Stimulated activated CD4-positive, alpha-beta T cell treated with anti-CD3 and anti-CD28 coated beads, Interleukin-1b, Interleukin-23, amount 100 ng/mL, for 4 hours (primary cell): ENCODE results near the gene TEPSIN.

Experiments used
- DNase-seq, 2 donors: peaks; one replicate each; pipeline ENCODE4 v3.0.0-alpha.2; 2020; ENCODE audit warnings: low read depth in 2 of 2

The TEPSIN gene, protein sequence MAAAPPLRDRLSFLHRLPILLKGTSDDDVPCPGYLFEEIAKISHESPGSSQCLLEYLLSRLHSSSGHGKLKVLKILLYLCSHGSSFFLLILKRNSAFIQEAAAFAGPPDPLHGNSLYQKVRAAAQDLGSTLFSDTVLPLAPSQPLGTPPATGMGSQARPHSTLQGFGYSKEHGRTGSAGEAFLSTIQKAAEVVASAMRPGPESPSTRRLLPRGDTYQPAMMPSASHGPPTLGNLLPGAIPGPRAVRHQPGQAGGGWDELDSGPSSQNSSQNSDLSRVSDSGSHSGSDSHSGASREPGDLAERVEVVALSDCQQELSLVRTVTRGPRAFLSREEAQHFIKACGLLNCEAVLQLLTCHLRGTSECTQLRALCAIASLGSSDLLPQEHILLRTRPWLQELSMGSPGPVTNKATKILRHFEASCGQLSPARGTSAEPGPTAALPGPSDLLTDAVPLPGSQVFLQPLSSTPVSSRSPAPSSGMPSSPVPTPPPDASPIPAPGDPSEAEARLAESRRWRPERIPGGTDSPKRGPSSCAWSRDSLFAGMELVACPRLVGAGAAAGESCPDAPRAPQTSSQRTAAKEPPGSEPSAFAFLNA

DNA sequence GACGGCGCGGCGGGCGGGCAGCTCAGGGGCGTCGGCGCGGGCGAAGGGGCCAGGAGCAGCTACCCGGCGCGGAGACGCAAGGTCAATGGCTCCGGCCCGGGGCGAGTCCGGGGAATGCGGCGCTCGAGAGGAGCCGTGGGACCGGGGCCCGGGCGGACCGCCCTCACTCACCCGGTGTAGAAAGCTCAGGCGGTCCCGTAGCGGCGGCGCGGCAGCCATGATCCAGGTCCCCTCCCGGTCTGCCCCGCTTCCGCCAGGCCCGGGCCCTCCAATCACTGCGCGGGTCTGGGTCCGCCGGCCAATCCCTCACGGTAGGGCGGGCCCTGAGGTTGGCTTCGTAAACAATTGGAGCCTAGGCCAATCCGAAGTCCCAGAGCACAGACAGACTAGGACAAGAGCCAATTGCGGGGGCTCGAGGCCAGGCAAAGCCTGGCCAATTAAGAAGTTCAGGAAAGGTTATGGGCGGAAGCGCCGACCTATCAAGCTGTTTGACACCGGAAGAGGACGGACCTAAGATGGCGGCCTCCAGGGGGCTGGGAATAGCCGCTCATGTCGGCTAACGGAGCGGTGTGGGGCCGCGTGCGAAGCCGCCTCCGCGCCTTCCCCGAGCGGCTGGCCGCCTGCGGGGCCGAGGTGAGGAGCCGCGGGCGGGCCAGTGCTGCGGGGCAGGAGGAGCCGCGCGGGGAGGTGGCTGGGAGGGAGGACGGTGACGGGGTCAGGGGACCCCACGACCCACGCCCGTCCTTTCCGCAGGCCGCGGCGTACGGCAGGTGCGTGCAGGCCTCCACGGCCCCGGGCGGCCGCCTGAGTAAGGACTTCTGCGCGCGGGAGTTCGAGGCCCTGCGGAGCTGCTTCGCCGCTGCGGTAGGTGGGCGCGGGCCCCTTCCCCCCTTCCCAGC lies at the start of gene TEPSIN, which contains the start of gene NDUFAF8:
Gene TEPSIN, minus strand, starts transcription at position 241 of the 899 bp plus-strand sequence. Its CDS starts 22 bp downstream, at position 219.
Gene NDUFAF8, plus strand, starts transcription at position 504 of the 899 bp plus-strand sequence. Its CDS starts 46 bp downstream, at position 550.
- peak; percentile 86 to 88 for DNase-seq

DNA sequence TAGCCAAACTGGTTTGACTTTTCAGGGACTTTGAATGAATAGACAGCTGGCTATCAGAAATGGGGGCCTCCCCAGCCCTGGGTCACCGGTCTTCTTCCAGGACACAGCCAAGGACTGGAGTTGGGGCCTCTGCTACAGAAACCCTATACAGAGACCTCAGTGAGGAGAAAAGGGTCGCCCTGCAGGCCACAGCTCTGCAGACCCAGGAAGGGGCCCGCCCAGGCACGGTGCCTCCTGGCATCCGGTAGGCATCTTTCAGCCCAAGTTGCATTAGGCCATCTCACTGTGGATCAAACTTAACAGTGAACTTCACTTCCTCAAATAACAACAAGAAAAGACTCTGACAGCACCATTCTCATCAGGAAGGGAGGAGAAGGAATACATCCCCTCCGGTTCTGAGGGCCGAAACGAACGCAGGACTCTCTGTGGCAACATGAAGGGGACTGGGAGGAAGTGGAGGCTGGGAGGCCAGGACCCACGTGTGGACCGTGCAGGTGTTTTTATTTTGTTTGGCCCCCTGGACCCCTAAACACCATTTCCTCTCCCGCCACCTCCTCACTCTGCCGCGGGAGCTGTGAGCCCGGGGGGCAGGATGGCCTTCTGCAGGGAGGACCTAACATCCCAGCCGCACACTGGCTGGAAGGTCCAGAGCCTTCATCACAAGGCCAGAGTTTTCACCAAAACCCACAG lies 49.0 kb upstream of the TEPSIN start:
- no peak for DNase-seq

DNA sequence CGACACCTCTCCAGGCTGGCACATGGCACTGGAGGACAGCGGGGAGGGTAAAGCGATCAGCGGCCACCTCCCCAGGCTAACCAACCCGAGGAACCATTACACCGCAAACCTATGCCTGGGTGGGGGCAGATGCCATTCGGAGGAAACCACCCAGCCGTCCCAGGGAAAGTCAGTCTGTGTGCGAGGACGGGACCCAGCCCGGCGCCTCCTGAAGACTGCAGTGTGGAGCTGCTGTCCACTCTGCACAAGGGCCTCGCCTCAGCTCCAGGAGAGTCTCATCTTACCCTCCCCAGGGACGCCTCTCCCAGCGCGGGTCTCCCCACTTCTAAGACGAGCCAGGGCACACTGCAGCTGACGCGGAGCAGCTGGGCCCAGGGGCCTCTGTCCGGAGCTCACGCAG lies 48.3 kb upstream of the TEPSIN start:
- DNase-seq: no peak

DNA sequence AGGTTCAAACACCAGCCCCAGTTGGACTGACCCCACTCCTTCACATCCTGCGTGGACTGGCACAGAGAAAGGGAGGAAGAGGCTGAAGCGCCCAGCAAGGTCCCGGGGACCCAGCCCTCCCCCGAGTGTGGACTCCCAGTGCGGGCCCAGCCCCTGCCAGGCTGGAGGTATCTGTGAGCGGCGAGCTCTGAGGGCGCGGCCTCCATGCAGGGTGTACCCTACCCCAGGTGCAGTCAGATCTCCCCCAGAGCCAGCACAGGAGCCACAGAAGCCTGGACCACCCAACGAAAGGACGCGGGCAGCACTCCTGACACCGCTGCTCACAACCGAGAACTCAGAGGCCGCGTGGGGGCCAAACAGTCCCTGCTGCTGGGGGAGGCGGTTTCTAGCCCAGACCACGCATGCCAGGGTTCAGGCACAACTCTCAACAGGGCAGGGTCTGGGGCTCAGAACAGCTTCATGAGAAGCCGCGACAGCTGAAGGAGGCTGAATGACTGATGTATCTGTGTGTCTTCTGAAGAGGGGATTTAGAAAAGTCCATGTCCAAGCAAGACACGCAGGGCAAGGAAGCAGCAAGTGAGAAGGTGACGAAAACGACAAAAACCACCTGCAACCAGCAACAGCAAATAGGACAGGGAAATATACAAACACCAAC lies 47.8 kb upstream of the TEPSIN start:
- DNase-seq: no peak

DNA sequence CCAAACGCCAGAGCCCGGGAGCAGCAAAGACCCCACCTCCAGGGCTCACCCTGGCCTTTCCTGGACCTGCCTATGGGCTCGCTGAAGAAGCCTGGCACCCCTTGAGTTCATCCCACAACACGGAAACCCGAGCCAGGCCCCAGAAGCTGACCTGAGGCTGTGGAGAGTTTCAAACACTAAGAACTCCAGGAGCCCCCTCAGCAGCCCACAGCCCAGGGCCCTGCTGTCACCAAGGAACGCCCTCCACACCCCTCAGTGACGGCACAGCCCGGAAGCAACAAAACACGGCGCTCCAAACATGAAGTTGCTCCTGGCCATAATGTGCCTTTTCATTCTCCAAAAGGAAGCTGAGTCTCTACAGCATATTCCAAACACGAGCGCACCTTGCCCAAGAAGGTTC lies 47.0 kb upstream of the TEPSIN start:
- no peak for DNase-seq

DNA sequence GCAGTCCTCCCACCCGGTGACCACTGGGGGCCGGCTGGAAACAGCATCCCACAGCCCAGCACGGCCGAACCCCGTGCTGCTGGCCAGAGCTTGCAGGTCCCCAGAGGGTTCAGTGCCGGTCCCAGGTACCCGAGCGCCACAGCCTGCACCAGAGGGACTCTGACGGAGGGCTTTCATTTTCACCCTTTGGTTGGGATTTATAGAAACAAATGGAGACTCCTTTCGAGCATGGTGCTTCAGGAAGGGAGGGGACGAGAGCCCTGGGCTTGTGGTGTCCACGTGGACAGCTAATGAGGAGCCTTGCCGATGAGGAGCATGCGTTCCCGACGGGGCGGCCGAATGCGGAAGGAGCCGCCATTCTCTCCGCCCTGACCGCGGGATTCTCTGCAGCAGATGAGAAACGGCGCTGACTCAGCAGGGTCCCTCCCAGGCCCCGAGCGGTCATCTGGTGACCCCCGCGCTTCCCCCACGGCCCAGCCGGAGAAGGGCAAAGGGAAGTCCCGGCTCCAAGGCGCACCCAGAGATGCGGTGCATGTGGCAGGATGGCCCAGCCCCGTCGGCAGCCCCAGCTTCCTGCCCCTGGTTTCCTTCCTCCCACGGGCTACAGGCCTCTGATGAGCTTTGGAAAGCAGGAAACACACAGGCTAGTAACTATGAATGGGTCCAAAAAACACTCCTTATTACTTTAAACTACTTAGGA lies 46.5 kb upstream of the TEPSIN start:
- peak; percentile 33 to 50 for DNase-seq

DNA sequence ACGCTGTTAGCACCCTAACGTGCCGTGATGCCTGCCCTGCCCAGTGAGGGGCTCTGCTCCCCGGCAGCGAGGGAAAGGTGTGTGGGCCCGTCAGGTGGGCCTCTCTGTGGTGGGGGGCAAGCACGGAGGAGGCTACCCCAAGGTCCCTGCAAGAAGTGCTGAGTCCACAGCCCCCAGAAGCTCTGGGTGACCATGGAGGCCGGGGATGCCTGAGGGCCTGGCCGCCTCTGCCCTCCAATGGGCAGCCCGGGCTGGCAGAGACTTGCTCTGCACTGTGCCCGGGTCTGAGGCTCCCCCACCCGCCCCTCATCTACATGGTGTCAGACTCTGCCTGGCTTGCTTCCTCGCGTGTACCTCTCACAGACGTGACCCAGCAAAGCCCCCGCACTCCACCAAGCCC lies 44.0 kb upstream of the TEPSIN start:
- DNase-seq: no peak

DNA sequence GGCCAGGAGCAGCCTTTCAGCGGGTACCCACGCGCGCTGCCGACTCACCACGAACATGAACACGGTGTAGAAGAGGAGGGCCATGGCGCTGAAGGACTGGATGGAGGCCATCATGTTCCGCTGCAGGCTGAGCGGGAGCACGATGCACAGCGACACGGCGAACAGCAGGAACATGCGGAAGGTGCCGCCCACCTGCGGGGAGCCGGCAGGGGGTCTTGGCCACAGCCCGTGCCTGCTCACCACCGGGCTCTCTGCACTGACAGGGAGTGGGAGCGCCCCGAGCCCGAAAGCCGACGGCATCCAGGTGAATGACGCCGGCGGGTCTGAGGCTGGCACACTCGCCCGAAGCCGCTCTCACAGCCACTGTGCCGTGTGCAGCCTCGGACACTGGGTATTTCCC lies 43.3 kb upstream of the TEPSIN start:
- no peak for DNase-seq

DNA sequence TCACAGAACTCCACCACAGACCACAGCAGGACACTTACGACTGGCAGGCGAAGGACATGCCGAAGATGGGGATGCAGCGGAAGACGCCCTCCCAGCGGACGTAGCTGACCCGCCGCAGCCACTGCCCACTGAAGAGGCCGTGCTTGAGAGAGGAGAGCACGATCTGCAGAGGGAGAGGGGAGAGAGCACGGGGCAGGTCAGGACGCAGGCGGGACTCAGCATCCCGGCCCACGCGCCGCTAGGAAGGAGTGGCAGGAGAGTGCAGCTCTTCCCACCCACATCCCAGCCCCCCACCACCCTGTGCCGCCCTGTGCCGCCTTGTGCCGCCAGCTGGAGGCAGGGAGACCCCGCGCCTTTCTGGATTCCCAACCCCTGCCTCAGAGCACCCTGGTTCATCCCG lies 41.7 kb upstream of the TEPSIN start:
- no peak for DNase-seq

DNA sequence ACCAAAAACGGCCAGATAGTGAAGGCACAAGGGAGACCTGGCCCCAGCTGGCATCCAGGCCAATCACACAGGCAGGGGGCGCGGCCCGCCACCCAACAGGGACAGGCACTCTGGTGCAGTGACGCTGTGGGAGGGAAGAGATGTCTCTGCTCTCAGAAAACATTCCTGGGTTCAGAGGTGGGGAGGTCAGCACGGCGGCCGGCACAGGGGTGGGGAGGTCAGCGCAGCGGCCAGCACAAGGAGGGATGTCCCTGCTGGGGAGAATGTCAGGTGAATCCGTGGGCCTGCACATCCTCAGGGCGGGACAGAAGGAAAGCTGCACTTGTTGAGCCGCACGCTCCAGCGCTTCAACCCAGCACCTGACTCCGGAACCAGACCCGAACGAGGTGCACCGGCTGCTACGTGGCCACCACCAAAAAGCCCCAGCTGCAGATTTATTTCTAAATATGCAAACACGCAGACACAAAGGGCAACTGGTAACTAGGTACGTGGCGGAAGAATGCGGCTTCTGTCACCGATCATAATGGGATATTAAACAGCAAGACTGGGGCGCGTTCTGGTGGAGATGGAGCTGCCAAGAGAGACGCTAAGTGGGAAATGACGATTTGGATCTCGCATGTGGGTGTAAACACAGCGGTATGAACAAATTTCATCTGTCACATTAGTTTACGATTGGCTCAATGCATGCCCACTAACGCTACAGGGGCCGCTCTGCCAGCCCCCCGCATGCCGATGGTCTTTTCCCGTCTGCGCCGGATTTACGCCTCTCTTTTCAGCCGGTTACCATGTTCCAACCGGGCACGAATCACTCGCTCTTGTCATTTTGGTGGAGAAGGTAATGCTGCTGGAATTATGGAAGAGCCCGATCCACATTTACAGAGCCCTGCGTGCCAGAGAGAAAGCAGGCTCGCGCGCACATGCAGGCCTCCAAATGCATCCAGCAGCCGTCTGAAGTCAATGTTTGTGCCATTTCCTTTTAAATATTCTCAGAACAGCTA lies 40.7 kb upstream of the TEPSIN start:
- DNase-seq: no peak

DNA sequence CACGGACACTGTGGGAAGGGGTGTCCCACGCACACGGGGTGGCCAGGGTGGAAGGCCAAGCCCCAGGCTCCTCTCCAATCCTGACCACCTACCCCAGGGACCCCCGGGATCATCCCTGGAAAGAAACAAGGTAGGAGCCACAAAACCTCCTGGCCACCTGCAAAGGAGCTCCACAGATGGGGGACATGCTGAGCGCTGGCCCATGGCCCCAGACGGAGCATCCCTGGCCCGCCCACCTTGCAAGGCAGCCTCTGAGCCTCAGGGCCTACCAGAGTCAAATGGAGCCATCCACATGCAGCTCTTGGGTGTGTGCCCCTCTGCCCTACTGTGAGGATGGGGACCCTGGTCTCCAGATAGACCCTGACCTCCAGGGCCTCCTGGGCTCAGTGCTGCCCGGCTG lies 40.0 kb upstream of the TEPSIN start:
- no peak for DNase-seq

DNA sequence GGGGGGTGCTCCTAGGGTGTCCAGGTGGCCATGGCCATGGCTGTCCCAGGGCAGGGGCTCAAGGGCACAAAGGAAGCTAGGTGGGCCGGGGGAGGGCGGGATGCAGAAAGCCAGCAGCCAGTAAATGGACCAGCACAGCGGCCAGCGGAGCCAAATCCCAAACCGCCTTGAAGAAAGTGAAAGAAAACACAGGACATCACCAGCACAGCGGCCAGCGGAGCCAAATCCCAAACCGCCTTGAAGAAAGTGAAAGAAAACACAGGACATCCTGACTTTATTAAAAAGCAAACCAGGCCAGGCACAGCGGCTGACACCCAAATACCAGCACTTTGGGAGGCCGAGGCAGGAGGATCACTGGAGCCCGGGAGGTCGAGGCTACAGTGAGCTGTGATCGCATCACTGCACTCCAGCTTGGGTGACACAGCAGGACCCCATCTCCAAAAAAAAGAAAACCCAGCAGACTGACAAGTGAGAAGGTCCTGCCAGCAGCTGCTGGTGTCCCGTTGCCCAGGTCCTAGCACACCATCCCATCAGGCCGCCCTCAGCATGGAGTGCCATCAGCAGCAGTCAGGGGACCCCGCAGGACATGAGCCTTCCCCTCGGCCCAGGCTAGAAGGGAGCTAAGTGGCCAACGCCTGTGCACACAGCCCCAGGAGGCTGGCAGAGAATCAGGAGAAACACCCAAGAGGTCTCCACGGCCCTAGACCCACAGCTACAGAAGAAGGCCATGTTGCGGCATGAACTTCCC lies 39.3 kb upstream of the TEPSIN start:
- no peak for DNase-seq

DNA sequence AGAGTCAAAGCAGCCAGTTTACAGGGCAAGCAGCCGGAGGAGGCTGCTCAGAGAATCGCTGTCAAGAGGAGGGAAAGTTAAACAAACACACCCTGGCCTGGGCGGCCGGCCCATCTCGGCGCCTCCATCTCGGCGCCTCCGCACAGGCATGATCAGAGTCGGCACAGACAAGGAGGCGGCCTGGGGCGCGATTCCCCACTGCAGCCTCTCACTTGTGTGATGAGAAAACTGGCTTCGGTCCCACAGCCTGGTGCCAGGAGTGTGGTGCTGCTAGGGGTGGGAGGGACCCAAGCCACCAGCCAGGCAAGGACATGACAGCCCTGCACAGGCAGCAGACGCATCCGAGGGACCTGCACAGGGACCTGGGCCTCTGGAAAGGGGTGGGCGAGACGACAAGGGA lies 38.6 kb upstream of the TEPSIN start:
- DNase-seq: no peak

DNA sequence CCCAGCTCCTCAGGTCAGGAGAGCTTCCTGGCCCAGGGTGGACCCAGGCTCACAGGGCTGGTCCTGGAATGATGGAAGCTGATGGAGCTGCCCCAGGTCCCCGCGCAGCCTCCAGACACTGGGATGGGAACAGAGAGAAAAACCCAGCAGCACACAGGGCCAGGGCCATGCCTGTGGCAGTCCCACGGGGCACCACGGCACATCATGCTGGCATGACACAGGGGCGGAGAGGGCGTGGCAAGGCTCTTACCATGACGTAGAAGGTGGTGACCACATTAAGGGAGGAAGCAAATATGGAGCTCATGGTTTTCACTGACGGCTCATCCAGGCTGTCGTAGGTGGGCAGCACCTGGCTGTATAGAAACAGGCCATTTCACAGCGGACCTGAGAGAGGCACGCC lies 37.9 kb upstream of the TEPSIN start:
- no peak for DNase-seq

DNA sequence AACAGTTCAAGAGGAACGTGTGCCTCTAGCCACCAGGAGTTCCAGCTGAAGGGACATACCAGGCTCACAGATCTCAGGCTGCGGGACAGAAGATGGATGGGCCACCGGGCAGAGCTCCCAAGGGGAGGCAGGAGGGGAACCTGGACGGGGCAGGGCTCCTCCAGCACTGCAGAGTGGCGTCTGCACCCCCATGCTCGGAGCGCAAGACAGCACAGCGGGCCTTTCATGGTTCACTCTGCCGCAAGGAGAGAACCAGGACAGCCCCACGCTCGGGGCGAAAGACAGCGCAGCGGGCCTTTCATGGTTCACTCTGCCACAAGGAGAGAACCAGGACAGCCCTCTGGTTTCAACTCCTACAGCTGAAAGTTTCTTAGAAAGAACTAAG lies 35.6 kb upstream of the TEPSIN start:
- DNase-seq: no peak

DNA sequence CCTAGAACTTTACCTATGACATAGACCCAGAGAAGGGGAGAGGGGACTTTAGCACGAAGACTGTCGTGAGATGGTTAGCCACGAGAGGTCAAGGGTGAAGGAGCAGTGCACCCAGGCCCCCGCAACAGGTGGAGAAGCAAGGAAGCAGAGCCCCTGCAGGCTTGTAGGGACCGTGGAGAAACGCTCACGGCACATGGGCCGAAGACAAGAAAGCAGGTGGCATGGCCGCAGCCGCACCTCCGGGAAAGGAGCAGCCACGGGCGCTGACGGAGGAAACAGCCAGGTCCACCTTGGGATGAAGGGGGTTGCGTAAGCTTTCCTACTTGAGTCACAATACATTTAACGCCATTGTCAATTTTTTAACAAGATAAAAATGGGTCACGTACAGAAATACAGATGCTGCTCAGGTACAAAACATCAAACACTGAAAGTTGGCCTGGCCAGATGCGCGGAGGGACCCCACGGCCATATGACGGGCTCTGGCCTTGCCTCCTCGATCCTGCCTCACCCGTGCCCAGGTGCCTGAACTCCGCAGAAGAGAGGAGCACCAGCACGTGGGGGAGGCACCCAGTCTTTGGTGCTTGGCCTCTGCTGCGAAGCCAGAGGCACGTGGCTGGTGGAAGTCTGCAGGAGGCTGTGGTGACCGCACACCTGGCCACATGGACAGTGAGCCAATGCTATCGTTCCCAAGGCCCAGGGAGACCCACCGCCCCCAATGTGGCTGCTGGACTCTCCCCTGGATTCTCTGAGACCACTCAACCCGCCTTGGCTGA lies 35.0 kb upstream of the TEPSIN start:
- no peak for DNase-seq

DNA sequence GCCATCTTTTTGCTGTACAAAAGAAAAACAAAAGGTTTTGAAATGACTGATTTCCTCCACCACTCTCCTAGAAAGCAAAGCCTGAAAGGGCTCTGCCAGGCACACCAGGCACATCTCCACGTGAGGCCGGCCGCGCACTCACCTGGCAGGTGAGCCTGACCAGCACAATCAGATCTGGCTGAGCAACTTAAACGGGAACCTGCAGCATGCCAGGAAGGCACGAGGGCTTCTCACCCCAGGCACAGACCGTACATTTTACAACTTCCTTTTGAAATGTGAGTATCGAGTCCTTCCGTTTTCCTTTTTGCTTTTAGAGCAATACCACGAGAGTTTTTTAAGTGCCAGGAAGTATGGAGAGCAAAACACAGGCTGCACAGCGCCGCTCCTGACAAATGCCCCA lies 33.8 kb upstream of the TEPSIN start:
- DNase-seq: no peak

DNA sequence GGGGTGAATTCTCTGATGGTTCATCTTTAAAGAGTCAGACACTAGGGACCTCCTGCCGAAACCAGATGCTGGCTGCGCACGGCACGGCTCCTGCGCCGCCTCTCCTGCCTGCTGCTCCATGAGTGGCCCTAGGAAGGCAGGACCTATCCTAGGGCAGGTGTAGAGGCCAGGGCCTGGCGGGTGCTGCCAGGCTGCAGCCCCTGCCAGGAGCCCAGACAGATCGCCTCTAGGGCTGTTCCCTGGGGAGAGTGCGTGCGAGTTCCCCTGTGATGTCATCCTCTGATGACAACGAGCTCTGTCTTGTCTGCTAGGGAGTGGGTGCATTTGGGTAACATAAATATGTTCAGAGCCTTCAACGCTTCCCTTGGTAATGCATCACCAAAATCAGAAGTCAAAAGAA lies 32.4 kb upstream of the TEPSIN start:
- no peak for DNase-seq
